GM04503 (cell line): ENCODE results near the gene OR2Z1.

ENCODE experiments used
- DNase-seq: peaks from one replicate; pipeline ENCODE4 v3.0.0-alpha.2; 2012; ENCODE audit warnings: low read depth

Gene OR2Z1

GRCh38 chr19:8721334-8721733 is at the start of gene OR2Z1:
Gene OR2Z1 (plus strand): TSS chr19:8721634. CDS start chr19:8731029, 9,395 bp downstream.
- no peak for DNase-seq

GRCh38 chr19:8673276-8673891 is 48.0 kb upstream of the OR2Z1 start:
- DNase-seq: no peak

GRCh38 chr19:8675066-8675465 is 46.4 kb upstream of the OR2Z1 start:
- DNase-seq: no peak

GRCh38 chr19:8678244-8678807 is 43.1 kb upstream of the OR2Z1 start:
- no peak for DNase-seq

- DNase-seq: no peak
Observed at GRCh38 chr19:8680676-8681344, 40.6 kb upstream of the OR2Z1 start.

- DNase-seq: no peak
Observed at GRCh38 chr19:8681345-8682029, 39.9 kb upstream of the OR2Z1 start.

- DNase-seq: no peak
Observed at GRCh38 chr19:8682472-8682871, 39.0 kb upstream of the OR2Z1 start.

- DNase-seq: no peak
Observed at GRCh38 chr19:8682931-8683330, 38.5 kb upstream of the OR2Z1 start.

GRCh38 chr19:8684001-8684902 is 37.2 kb upstream of the OR2Z1 start:
- DNase-seq: no peak

- no peak for DNase-seq
Observed at GRCh38 chr19:8686549-8686948, 34.9 kb upstream of the OR2Z1 start.

GRCh38 chr19:8688930-8689329 is 32.5 kb upstream of the OR2Z1 start:
- no peak for DNase-seq

- DNase-seq: no peak
Observed at GRCh38 chr19:8690753-8691539, 30.5 kb upstream of the OR2Z1 start.

- DNase-seq: no peak
Observed at GRCh38 chr19:8695501-8695900, 25.9 kb upstream of the OR2Z1 start.

GRCh38 chr19:8695911-8696310 is 25.5 kb upstream of the OR2Z1 start:
- no peak for DNase-seq

- no peak for DNase-seq
Observed at GRCh38 chr19:8696993-8697392, 24.4 kb upstream of the OR2Z1 start.

- DNase-seq: no peak
Observed at GRCh38 chr19:8697671-8698432, 23.6 kb upstream of the OR2Z1 start.

- DNase-seq: no peak
Observed at GRCh38 chr19:8698433-8699063, 22.9 kb upstream of the OR2Z1 start, which contains the start of gene ACTL9. Gene ACTL9 (minus strand): TSS chr19:8698795. CDS start chr19:8698701, 94 bp downstream.

GRCh38 chr19:8699908-8700307 is 21.5 kb upstream of the OR2Z1 start:
- DNase-seq: no peak

- no peak for DNase-seq
Observed at GRCh38 chr19:8700956-8701355, 20.5 kb upstream of the OR2Z1 start.

GRCh38 chr19:8702350-8702749 is 19.1 kb upstream of the OR2Z1 start:
- no peak for DNase-seq
